ENCODE data around the gene FOXI1.

GRCh38 chr5:170080786-170081445 is 24.8 kb upstream of the FOXI1 start:
- no peak for TF ChIP-seq CTCF (IDR thresholded peaks at IDR 0.05)
- no peak for TF ChIP-seq POLR2A (IDR thresholded peaks at IDR 0.05)

Measured in heart left ventricle (tissue), 13 donors.